HG02884 (cell line): ENCODE data around the gene TANC2.

Source experiments
- ATAC-seq: cut with Tn5 transposase; IDR thresholded peaks from one replicate; pipeline ENCODE4 v1.9.1; 2021; ENCODE audit warnings: mild to moderate bottlenecking, moderate library complexity; ENCODE audit not compliant: unreplicated experiment

TANC2 gene

GRCh38 chr17:62998665-62999393, 32.8 kb downstream of the TANC2 start:
- ATAC-seq, result no peak

GRCh38 chr17:62999736-63000135, 33.7 kb downstream of the TANC2 start:
- ATAC-seq, result no peak

- no peak for ATAC-seq
Measured at GRCh38 chr17:63001689-63002394, 35.8 kb downstream of the TANC2 start.

GRCh38 chr17:63002625-63003024, 36.6 kb downstream of the TANC2 start:
- ATAC-seq, result no peak

GRCh38 chr17:63015824-63016223, 49.8 kb downstream of the TANC2 start:
- ATAC-seq, result no peak
